RKO (cell line): ENCODE measurements around the gene CHRNA7.
"Not testable (repeated sequence)": the region's sequence is repeated elsewhere in the genome, so short reads cannot be mapped to it uniquely, and the experiment has no call there.

Experiments used
- DNase-seq: peaks from one replicate; pipeline ENCODE4 v3.0.0-alpha.2; 2016; ENCODE audit warnings: low spot score

CHRNA7 gene

DNA sequence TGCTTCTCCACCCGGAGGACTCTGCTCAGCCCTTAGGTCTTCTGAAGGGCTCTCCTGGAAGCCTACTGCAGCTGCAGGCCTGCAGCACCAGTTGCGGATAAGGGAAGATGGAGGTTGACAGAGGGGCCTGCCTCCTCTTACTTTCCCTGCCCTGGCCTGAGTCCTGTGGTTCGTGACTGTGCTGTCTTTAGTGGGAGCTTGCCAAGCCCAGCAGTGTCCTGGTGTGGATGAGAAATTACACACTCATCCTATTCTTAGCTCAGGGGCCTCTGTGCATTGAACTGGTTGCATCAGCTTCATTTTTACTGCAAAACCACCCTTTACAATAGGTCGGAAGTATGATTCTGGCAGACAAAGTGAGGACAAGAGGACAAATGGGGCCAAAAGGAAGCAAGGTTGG is 163.5 kb downstream of the CHRNA7 start:
- DNase-seq = not testable (repeated sequence)

DNA sequence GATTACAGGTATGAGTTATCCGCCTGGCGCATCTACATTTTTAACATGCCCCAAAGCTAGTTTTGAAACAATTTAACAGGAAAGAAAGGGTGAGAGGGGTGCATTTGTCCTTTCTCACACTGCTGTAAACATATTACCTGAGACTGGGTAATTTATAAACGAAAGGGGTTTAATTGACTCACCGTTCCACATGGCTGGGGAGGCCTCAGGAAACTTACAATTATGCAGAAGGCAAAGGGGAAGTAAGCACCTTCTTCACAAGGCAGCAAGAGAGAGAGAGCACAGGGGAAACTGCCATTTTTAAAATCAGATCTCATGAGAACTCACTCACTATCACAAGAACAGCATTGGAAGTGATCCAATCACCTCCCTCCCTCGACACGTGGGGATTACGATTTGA is 165.9 kb downstream of the CHRNA7 start:
- not testable (repeated sequence) for DNase-seq

DNA sequence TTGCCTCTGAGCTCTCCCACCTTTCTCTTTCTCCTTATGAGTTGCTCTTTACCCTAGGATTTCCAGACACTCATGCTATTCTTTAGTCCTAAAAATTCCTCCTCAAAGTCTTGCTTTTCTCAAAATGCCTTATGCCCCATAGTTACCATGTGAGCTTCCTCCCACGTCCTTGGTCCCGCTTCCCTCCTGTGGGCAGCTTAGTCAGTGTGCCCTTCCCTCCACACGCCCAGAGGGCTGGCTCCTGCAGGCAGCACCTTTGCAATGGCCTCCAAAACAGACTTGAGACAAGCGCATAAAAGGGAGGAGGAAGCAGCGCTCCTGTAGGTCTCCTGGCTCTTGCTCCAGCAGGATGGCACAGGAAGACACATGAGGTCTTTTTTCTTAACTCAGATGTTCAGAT is 168.6 kb downstream of the CHRNA7 start:
- not testable (repeated sequence) for DNase-seq

DNA sequence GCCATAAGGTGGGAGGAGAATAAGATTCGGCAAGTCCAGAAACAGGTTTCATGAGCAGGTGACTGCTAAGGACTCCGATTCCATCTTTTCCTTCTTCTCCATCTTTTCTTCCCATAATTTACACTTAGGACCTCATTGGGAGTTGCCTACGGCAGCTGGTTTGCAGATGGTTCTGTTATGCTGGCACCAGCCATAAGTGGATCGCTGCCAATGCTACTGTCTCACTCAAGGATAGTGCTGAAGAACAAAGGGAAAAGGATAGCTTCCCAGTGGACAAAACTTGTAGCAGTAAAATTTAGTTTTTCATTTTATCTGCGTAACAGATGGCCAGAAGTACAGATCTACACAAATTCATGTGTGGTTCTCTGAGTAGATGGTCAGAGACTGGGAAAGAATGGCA is 178.8 kb downstream of the CHRNA7 start:
- DNase-seq = not testable (repeated sequence)

DNA sequence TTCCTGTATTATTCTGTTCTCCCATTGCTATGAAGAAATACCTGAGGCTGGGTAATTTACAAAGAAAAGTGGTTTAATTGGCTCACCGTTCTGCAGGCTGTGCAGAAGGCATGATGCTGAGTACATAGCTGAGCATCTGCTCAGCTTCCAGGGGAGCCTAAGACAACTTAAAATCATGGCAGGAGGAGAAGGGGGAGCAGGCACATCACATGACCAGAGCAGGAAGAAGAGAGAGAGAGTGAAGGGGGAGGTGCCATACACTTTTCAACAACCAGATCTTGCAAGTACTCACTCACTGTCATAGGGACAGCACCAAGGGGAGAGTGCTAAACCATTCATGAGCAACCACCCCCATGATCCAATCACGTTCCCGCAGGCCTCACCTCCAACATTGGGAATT is 188.4 kb downstream of the CHRNA7 start:
- DNase-seq = no peak
